Fibroblast of skin of left quadriceps (primary cell): ENCODE data around the gene FANCE.
"Not testable (repeated sequence)": the region's sequence is repeated elsewhere in the genome, so short reads cannot be mapped to it uniquely, and the experiment has no call there.

ENCODE experiments used
- DNase-seq, 2 experiments: peaks; one replicate each; pipeline ENCODE4 v3.0.0-alpha.2; 2013; ENCODE audit warnings: low read depth in 2 of 2

FANCE gene

GRCh38 chr6:35432702-35433101 lies 19.4 kb upstream of the FANCE start:
- not testable (repeated sequence) for DNase-seq

DNA sequence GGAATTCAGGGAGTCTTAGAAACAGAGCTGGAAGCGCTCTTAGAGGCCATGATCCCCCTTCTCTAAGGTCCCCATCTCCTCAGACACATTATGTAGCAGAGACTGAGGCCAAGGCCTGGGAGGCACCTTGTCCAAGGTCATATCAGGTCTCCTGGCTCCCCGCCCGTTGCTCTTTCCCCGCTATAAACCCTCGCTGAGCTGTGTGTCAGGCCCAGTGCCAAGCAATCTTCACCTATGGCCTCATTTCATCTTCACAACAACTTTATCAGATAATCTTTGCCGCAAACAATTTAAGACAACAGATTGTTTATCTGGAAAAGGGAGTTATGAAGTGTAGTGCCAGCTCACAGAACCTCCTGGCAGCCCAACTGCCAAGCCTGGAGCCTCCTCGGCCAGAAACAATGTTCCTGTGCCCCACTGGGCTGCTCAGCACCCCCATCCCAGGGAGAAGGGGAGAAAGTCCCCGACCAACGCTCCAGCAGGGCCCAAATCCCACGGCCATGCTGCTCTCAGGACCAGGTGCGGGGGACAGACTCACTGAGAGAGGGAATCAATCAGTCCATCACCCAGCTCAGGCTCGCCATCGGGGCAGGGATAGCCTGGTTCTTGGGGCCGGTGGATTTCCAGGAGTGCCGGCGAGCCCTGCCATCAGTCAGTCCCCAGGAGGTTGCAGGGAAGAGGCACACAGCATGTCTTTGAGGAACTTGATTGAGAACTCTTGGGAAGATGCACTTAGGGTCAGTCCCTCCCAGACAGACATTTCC lies 16.9 kb upstream of the FANCE start:
- DNase-seq: no peak

GRCh38 chr6:35436071-35436857 lies 15.9 kb upstream of the FANCE start:
- no peak for DNase-seq

DNA sequence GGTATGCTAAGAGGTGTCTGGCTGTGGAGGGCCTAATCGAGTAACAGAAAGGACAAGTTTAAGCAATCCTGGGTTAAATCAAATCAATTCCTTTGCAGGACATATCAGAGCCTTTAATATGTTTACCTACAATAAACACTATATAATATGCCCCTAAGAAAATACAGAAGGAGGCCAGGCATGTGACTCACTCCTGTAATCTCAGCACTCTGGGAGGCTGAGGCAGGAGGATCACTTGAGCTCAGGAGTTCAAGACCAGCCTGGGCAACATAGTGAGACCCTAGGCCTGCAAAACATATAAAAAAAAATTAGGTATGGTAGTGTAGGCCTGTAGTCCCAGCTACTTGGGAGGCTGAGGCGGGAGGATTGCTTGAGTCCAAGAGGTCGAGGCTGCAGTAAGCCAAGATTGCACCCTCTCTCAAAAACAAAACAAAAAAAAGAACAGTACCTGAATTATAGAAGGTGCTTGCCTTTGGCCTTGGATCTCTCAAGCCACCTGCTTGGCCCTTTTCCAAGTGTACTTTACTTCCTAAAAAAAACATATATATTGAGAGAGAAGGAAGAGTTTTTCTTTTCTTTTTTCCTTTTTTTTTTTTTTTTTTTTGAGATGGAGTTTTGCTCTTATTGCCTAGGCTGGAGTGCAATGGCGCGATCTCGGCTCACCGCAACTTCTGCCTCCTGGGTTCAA lies 13.6 kb upstream of the FANCE start:
- DNase-seq: not testable (repeated sequence)

- no peak for DNase-seq
Observed at GRCh38 chr6:35439308-35439707, 12.8 kb upstream of the FANCE start.

DNA sequence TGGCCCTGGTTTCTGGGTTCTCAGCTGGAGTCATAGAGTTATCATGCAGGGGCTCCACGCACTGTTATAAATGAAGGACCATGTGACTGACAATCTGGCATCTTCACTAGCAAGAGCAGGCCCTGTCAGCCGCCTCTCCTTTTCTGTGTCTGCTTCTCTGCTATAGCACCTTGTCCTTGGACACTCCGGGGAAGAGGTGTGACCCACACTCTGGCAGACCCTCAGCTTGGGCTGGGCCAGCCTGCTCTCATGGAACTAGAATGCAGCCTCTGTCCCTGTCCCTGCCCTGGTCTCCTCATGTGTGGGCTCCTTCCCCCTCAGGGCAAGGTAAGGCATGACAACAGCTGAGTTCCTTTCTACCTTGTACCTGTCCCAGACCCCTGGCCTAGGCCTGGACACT lies 10.9 kb upstream of the FANCE start:
- DNase-seq: no peak

- DNase-seq: no peak
Observed at GRCh38 chr6:35441642-35442041, 10.5 kb upstream of the FANCE start.

- DNase-seq: no peak
Observed at GRCh38 chr6:35442693-35443092, 9.4 kb upstream of the FANCE start.

GRCh38 chr6:35443341-35444030 lies 8.7 kb upstream of the FANCE start:
- DNase-seq: no peak

DNA sequence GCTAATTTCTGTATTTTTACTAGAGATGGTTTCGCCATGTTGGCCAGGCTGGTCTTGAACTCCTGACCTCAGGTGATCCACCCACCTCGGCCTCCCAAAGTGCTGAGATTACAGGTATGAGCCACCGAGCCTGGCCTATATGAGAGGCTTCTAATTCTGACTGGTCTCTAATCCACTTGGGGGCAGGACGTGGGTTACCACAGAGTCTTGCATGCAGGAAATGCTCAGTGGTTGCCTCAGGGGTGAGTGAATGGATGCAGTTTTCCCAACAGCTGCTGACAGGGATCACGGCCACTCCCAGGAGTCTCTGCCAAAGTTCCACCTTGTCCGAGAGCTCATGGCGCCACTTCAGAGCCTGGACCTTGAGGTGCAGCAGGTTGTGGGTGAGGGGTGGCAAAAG lies 6.4 kb upstream of the FANCE start:
- no peak for DNase-seq

DNA sequence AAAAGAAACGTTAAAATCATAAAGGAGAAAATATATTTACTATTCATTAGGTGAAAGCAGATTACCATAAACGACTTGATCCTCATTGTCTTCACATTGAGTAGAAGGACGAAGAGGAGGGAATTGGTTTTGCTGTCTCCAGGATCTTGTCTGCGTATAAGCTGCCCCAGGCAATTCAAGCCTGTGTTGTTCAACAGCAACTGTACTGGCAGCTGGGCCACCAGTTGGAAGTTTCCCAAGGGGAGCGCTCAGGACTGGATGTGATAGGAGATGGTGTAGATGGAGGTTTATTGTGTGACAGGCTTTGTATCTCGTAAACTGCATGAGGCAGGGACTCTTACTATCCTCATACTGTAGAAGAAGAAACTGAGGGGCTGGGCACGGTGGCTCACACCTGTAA lies 3.9 kb upstream of the FANCE start:
- DNase-seq: no peak

DNA sequence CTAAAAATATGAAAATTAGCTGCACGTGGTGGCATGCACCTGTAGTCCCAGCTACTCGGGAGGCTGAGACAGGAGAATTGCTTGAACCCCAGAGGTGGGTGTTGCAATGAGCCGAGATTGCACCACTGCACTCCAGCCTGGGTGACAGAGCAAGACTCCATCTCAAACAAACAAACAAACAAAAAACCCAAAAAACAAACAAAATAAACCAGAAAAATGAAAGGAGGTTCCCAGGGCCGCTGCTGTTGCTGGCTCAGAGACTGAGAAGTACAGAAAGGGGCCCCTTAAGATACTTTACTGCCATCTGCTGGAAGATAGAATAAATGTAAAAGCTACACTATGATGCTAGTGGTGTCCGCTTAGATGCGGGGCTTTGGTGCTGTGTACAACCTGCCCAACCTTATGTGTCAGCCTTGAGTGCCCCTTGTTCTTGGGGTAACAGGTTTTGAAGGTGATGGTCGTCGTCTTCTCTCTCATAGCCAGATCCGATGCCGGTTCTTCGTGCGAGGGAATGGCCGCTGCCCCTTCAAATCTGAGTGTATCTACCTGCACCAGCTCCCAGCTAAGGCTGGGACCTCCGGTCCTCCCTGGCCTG lies 2.8 kb upstream of the FANCE start:
- DNase-seq: no peak

- no peak for DNase-seq
Observed at GRCh38 chr6:35451354-35452182, 570 bp upstream of the FANCE start.

DNA sequence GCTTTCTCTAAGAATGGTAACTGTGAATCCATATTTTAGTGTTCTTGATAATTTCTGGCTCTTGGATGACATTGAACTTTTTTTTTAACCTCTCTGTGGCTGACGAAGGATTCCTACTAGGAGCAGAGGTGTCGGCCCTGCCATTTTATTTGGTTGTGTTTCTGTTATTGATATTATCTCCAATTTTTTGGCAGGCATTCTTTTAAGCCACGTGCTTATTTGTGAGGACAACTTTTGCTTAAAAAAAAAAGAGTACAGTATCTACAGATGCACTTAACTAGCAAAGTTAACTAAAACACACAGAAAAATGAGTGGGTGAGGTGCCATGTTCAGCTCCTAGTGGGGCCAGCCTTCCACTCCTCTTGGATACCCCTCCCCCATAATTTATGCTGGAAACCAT lies 1.1 kb downstream of the FANCE start:
- DNase-seq: no peak

- DNase-seq: no peak
Observed at GRCh38 chr6:35454391-35455110, 2.4 kb downstream of the FANCE start.

- no peak for DNase-seq
Observed at GRCh38 chr6:35457907-35458306, 5.8 kb downstream of the FANCE start.

DNA sequence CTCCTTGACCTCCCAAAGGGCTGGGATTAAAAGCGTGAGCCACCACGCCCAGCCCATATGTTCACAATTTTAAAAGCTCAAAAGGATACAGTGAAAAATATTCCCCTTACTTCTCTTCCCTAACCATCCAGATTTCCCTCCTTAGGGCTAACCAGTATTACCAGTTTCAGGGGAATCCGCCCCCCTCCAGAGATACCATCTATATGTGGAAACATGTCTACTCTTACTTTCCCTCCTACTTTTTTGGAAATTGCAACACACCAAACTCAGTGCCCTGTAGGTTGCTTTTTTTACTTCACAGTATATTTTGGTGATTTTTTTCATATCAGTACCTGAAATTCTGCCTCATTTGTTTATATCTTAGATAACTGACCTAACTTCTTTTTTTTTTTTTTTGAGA lies 9.1 kb downstream of the FANCE start:
- no peak for DNase-seq

DNA sequence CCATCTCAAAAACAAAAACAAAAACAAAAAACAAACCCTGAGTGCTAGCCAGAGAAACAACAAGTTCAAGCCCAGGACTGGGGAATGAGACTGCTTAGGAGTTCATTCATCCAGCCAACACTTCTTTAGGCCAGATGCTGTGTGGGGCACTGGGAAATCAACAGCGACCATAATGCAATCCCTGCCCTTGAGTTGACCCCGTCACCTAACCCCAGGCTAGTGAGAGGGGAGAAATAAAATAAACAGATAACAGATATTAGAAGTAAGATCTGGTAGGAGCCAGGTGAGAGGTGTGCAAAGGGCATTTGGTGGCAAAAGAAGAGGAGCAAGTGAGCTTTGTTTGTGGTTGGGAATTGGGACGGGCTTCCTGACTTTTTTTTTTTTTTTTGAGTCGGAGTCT lies 11.2 kb downstream of the FANCE start:
- no peak for DNase-seq

GRCh38 chr6:35465646-35466045 lies 13.5 kb downstream of the FANCE start:
- no peak for DNase-seq
